GM23248 (cell line): ENCODE data around the gene KAT2A.

Experiments used
- EZH2 ChIP-seq: fragments of 200-600 bp; sonication (generic); IDR thresholded peaks from 2 replicates; pipeline ENCODE4 v1.6.1; 2018; ENCODE audit warnings: antibody characterized with exemption, mild to moderate bottlenecking; ENCODE audit not compliant: insufficient read depth, poor library complexity, severe bottlenecking
- EZH2phosphoT487 ChIP-seq: fragments of 200-600 bp; sonication (generic); IDR thresholded peaks from 2 replicates; pipeline ENCODE4 v1.6.1; 2018; ENCODE audit warnings: antibody characterized with exemption, moderate library complexity, mild to moderate bottlenecking, low read depth; ENCODE audit not compliant: insufficient read depth

DNA sequence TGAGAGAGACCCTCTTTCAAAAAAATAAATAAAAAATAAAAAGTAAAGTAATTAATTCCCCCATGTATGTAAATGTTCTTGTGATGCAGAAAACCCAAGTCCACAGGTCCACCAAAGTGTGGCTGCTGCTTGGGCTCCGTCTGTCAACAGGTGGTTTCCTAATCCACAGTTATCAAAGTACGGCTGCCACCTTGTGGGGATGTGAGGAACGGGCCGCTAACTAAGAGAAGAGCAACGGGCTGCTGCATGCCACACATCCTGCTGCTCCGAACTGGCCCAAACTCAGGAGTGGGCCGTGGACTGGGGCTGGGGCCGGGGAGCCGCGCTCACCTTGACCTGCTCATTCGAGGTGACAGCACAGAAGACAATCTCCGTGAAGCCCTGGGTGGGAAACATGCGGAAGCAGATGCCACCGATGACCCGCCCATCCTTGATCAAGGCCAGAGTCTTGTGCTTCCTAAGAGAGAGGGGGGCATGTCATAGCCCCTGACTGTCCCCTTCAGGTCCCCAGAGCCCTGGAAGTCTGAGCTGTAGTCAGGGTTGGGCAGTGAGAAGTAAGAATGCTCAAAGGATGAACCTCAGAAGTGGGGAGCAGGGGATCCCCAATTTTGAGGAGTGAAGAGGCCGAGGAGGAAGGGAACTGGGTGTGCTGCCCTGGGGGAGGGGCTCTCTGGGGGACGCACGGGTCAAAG lies 4.3 kb downstream of the KAT2A start:
- no peak for TF ChIP-seq EZH2
- no peak for TF ChIP-seq EZH2phosphoT487
